Astrocyte (in vitro differentiated cells and primary cell): ENCODE results near the gene CYP2A6.
"Not testable (repeated sequence)": the region's sequence is repeated elsewhere in the genome, so short reads cannot be mapped to it uniquely, and the experiment has no call there.

ENCODE experiments used
- CTCF ChIP-seq: IDR thresholded peaks from 2 replicates; pipeline ENCODE4 v1.5.1; 2011; ENCODE audit warnings: low read depth, mild to moderate bottlenecking, inconsistent platforms, low read length, moderate library complexity; ENCODE audit not compliant: insufficient read depth
- EZH2 ChIP-seq: IDR thresholded peaks from 2 replicates; pipeline ENCODE4 v1.6.1; 2012; ENCODE audit warnings: mild to moderate bottlenecking, low read length, inconsistent platforms; ENCODE audit not compliant: insufficient read depth

- not testable (repeated sequence) for TF ChIP-seq CTCF, EZH2
Observed at GRCh38 chr19:40822704-40823553, 27.3 kb downstream of the CYP2A6 start.
